NCI-H345 treated with DMSO at 0.1 percent for 48 hours (cell line): ENCODE results near the gene FSTL1.

Experiments used
- DNase-seq: peaks from one replicate; lab custom pipeline; 2025; ENCODE audit not compliant: unreplicated experiment; lab: John Stamatoyannopoulos, UW

The FSTL1 gene

GRCh38 chr3:120468635-120469295 is 18.0 kb upstream of the FSTL1 start:
- DNase-seq = no peak

DNA sequence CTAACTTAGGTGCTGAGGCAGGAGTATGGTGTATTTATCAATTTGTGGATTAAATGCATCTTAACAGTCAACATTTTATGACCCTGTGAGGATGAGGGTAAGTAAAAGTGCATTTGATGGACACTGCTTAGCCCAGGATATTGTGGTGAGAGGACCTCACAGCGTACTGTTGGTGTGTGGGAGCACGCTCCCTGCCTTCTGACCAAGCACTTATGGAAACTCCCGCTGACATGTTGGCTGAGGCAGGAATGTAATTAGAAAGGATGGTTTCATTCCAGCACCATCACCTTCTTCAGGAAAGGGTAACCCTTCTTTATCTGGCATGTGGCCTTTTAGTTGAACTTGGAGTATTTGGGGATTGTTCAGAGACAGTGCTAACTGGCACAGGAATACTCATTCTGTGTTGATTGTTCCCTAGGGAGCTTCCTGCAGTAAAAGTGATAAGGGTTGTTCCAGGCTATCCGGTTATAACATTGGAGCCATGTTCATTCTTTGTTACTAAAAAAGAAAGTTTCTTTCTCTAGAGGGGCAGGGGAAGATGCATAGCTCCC is 11.7 kb upstream of the FSTL1 start:
- no peak for DNase-seq

GRCh38 chr3:120461416-120461815 is 10.6 kb upstream of the FSTL1 start:
- DNase-seq = no peak

- no peak for DNase-seq
Observed at GRCh38 chr3:120460862-120461261, 10.1 kb upstream of the FSTL1 start.

- no peak for DNase-seq
Observed at GRCh38 chr3:120460181-120460790, 9.5 kb upstream of the FSTL1 start.

- DNase-seq = no peak
Observed at GRCh38 chr3:120459196-120459595, 8.4 kb upstream of the FSTL1 start.

DNA sequence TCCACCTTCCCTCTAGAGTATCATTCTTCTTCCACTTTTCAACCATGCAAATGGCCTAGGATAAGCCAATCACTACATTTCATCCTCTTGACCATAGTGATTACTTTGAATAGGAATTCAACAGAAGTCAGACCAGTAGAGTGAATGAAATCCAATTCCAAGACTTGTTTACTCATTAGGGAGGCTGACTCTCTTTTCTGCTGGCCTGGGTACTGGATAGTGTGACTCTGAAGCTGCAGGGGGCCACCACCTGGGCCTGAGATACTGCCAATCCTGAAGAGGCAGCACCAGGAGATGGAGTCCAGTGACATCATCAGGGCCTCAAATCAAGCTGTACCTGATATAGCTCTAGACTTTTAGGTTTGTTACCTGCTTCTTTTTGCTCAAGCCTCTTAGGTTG is 7.0 kb upstream of the FSTL1 start:
- no peak for DNase-seq

GRCh38 chr3:120454076-120454689 is 3.4 kb upstream of the FSTL1 start:
- DNase-seq = no peak

DNA sequence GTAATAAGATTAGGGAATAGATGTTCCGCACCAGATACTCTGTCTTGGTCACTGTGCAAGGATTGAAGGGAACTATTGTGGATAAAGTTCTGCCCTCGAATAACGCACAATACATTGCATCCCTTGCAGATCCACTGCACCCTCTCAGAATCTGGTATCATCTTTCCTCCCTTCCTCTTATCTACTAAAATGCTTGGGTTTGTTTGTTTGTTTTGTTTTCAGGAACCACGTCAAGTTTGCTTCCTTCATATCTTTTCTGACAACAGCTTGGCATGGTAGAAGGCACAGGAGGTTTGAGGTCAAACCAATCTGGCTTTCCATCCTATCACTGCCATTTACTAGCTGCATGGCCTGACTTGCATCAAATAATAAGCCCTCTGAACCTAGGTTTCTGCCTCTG is 2.0 kb upstream of the FSTL1 start:
- no peak for DNase-seq

- DNase-seq = no peak
Observed at GRCh38 chr3:120451806-120452205, 1.0 kb upstream of the FSTL1 start.

DNA sequence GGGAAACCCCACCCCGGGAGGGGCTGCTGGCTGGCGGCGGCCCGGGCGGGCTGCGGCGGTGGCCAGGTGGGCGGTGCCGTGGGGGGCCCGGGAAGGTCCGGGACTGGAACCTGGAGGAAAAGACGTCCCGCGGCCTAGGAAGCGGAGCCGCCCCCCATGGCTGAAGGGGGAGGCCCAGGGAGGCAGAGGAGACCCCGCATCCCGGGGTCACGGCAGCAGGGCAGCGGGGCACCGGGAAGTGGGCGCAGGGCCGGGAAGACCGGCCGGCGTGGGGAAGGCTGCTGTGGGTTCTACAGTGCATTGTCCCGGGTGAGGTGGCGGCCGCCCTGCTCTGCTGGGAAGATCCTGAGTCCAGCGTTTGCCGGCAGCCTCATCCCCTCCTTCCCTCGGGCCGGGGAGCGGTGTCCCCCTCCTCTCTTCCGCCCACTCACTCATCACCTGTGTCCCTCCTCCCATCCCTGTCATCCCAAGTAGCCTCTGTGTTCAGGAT is 525 bp upstream of the FSTL1 start:
- no peak for DNase-seq

DNA sequence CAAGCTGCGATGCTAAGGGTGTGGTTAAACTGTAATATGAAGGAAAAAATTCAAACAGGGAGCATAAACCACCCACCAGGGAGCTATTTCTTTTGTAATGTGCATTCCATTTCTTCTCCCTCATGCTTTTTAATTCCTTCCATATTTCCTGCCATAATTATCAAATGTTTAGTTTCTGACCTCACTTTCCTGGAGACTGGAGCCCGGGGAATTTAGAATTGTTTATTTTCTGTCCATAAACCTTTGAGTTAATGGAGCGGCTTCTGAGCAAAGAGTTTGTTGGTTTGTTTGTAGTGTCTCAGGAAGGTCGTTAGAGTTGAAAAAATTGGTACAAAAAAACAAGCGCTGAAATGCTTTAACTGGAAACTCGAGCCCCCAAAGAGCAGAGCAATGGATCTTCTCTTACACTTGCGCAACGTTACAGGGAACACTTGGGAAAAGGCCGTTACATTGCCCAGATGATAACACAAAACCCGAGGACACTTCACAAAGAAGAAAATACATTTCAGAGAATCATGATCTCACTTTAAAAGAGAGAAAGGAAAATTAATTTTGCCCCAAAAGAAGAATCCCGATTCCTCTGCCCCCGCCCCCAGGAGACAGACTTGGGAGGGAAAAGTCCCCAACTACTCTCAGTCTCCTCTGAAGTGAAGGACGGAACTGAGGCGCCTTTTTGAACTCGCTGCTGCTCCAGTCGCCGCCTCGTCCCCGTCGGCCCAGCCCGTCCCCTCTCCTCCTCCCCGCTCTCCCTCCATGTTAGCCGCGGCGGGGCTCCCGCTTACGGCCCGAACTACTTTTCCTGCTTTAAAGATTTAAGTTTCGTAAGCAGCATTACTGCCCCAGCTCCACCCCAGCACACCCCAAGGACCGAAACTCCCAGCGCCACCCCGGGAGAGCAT is 842 bp downstream of the FSTL1 start:
- no peak for DNase-seq

DNA sequence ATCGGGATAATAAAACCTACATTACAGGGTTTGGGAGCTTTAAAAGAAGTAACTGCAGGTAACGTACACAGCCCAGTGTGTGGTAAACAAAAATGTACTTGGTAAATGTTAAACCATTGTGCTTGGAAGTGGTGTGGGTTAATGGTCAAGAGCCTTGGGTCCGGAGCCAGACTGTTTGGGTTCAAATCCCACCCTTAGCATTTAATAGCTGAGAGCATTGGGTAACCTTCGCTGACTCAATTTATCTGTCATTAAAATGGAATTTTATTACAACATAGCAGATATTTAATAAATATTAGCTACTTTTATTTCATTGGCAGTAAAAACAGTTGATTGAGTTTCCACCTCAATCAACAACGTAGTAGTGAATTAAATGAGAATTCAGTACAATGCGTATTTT is 1.5 kb downstream of the FSTL1 start:
- no peak for DNase-seq

- no peak for DNase-seq
Observed at GRCh38 chr3:120448756-120449155, 2.0 kb downstream of the FSTL1 start.

GRCh38 chr3:120446891-120447668 is 3.7 kb downstream of the FSTL1 start:
- DNase-seq = no peak

DNA sequence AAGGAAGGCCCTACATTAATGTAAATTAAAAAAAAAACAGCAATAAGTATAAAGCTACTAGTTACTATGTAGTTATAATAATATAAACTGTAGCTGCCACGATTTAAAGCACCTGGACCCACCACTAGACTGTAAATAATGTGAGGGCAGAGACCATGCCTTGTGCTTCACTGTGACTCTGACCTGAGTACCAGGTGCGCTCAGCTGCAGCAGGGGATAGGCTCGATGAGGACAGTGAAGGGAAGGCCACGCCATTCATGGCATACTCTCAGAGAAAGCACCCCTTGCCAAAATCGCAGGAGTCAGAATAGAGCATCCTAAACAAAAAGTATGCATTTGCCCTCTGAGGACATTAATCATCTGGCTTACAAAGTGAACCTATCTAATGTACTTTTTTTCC is 5.1 kb downstream of the FSTL1 start:
- DNase-seq = no peak

DNA sequence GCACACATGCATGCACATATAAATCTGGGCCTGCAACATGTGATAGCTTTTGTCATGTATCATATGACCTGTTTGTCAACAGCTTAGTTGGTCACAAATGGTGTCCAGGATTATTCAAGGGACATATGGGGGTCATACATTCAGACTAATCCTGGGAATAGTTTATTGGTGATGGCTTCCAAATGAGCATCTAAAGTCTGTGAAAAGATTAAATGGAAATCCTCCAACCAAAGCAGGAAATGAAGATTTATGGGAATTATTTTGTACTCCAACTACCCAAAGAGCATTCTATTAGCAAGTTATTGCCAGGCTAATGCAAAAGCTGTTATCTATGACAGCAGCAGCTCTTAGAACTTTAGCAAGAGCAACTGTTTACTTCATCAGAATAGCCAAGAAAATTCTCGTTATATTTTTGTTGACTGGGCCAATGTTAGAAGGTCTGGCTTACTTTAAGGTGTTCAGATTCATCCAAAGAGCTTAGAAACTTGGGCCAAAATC is 7.1 kb downstream of the FSTL1 start:
- DNase-seq = no peak

DNA sequence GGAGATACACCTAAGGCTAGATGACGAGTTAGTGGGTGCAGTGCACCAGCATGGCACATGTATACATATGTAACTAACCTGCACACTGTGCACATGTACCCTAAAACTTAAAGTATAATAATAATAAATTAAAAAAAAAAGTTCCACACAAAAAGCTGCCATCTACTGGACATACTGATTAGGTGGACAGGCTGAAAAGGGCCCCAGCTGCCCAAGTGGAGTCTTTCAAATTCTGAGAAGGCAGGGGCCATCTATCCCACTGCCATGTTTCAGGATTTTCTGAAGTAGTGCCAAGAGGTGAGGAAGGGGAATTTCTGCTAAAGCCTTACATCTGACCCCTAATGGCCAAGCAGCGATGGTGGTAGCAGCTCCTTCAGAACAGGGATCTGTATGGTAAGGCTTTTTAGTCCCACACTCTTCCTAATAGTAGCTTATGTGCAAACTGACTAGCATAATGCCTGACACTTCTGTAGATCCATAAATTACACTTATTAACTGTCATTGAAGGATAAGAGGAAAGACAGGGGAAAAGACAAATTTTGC is 7.7 kb downstream of the FSTL1 start:
- DNase-seq = no peak

DNA sequence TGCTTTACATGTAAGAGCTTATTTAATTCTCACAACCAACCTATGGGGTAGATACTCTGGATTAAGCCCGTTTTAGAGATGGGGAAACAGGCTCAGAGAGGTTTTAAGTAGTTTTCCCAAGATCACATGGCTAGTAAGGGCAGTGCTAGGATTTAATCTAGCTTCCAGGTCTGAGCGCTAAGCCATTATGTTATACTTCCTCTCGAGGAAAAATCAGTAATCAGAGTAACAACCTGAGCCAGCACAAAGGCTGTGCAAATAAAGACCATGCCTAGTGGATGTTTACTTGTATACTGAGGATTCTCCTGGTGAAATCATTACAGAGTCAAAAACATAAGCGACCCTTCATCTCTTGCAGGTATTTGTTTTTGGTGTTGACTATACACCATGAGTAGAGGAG is 9.0 kb downstream of the FSTL1 start:
- no peak for DNase-seq

DNA sequence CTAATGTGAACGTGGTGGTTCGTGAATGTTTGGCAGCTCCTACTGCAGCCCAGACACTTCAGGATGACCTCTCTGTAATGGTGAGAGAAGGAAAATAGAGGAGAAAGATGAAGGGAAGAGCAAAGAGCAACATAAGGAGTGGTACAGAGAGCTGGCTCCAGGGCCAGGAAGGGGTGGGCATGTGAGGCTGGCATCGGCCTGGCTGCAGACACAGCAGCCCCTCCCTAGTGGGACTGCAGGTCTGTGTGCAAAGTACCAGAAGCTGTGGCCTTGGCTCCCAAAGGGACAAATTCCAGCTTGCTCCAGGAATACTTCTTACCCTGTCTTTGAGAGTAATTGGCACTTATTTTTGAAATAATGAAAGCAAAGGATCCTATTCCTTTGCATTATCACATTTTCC is 10.0 kb downstream of the FSTL1 start:
- no peak for DNase-seq
